DMS153 (cell line): ENCODE results near the gene CDC25A.
"Not testable (repeated sequence)": the region's sequence is repeated elsewhere in the genome, so short reads cannot be mapped to it uniquely, and the experiment has no call there.

ENCODE experiments used
- DNase-seq: peaks from one replicate; lab custom pipeline; 2025; lab: John Stamatoyannopoulos, UW

The CDC25A gene

DNA sequence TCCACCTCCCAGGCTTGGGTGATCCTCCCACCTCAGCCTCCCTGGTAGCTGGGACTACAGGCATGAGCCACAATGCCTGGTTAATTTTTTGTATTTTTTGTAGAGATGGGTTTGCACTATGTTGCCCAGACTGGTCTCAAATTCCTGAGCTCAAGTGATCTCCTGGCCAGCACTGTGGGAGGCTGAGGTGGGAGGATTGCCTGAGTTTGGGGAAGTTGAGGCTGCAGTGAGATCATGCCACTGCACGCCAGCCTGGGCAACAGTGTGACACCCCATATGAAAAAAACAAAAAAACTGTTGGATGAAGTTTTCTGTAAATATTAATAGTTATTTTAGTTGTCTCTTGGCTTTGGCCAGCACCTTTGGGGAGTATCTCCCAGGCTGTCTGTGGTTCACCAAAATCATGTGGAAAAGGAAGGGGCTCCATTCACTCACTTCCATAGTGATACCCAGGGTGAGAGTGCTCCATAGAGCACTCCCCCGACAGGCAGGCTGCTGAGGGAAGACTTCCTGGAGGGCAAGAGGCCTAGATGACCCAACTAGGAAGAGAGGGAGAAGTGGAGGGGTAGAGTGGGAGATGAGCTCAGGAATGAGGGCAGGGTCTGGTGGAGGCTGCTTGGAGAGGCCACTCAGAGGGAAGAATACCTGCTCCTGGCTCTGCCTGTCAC is 47.1 kb downstream of the CDC25A start:
- DNase-seq, result no peak

DNA sequence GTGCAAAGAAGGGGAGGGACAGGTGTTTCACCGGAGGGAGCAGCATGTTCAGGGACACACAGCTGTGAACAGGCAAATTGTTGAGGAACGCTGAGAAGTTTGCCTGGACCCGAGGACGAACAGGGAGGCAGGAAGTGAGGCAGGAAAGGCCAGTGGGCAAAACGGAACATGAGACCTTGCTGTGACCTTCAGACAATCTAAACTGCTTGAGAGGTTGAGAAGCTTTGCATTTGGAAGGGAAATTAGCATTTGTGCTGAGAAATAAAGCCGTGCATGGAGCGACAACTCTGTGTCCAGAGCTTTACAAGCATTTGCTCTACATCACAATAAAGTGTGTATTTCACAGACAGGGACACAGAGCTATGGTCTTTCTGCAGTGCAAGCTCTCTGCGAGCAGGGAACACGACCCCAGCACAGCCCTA is 47.9 kb downstream of the CDC25A start:
- no peak for DNase-seq

DNA sequence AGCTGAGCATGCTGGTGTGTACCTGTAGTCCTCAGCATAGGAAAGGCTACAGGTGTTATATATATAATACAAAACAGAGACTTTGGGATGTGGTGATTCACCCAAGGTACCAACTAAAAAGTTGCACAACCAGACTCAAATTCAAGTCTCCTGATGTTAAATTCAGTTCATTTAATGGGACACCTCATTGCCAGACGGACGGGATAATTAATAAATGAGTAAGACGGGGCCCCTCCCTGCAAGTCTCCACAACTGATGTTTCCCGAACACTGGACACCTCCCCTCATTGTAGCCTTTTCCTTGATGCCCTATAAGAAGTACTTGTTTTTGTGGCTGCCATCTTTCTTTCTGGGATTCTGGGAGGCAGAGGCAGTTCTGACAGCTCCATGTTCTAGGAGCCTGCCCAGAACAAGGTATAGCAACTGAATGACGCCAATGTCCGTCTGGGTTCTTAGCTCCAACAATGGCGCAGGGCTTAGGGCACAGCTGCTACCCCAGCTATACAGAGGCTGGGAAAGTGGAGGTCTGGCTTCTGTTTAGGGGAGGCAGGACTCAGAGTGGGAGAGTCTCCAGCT is 50.7 kb downstream of the CDC25A start:
- DNase-seq, result no peak

- DNase-seq, result no peak
Observed at GRCh38 chr3:48135552-48136495, 52.4 kb downstream of the CDC25A start.

GRCh38 chr3:48130321-48130904 is 57.8 kb downstream of the CDC25A start:
- DNase-seq, result no peak

DNA sequence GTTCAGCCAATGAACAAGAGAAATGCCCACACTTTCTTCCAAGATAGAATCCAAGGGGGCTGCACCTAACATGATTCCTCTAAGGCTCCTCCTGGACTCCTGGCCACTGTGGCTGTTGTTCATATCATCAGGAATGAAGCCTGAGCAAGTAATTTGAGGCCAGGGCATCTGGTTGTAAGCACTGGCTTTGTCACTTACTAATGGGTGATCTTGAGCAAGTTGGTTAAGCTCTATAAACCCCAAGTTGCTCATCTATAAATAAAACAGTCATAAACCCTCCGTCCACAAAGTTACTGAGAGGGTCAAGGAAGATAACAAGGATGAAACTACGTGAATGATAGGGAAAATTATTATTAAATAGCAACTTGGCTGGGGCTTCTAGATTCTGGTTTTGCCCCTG is 58.3 kb downstream of the CDC25A start:
- no peak for DNase-seq

GRCh38 chr3:48128774-48129173 is 59.4 kb downstream of the CDC25A start:
- DNase-seq, result no peak

DNA sequence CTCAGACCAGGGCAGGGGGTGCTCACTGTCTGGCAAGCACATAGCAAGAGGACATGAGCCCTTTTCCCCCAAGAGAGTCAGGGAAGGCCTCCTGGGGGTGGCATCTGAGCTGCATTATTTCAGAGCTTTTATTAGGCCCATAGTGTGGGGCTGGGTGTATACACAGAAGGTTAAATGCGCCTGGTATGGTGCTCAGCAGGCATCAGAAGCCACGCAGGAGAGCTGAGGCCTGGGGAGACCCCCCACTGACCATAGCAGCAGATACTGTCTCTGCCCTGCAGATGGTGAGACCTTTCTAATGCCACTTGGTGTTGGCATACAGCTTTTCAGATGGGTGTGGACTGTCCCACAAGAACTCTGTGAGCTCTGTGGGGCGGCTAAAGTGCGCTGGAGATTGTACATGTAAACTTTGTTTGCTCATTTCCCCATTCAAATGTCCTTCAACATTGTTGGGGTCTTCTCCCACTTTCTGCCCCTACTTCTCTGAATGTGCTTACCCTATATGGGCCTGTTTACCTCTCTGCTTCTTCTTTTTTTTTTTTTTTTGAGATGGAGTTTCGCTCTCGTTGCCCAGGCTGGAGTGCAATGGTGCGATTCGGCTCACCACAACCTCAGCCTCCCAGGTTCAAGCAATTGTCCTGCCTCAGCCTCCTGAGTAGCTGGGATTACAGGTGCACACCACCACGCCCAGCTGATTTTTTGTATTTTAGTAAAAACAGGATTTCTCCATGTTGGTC is 62.2 kb downstream of the CDC25A start:
- DNase-seq, result no peak

DNA sequence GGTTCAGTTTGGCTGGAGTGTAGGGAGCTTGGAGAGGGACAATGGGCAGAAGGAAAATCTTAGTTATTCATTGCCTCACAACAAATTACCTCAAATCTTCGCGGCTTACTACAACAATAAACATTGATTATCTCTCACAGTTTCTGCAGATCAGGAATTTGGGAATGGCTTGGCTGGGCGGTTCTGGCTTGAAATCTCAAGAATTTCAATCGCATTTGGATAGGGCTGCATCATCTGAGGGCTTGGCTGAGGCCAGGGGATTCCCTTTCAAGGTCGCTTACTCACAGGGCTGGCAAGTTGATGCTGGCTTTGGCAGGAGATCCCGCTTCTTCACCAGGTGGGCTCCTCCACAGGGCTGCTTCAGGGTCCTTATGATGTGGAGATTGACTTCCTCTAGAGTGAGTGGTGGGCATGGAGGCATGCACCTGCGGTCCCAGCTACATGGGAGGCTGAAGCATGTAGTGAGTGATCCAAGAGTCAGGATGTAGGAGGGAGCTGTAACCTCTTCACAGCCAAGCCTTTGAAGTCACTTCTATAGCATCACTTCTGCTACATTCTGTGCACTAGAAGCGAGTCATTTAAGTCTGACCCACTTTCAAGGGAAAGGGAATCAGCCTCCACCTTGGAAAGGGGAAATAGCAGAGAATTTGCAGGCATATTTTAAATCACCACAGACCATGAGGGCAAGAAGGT is 63.1 kb downstream of the CDC25A start:
- no peak for DNase-seq

- no peak for DNase-seq
Observed at GRCh38 chr3:48123346-48123745, 64.9 kb downstream of the CDC25A start.

DNA sequence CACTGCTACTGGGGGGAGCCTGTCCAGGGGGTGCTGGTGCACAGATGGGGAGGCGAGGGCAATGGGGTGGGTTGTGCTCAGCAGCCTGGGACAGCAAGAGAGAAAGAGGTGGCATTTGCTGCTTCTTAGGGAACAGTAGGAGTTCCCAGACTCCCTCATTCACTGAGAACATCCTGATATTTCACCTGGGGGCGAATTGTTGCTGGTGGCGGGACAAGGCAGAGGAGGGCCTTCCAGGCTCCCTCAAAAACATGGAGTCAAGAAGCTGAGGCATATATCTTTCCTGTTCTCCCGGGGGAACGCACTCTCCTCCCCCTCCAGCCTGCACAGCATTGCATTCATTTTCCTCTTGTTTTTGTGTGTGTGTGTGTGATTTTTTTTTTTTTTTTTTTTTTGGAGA is 65.7 kb downstream of the CDC25A start:
- no peak for DNase-seq

GRCh38 chr3:48120223-48120622 is 68.0 kb downstream of the CDC25A start:
- DNase-seq, result no peak

- DNase-seq, result no peak
Observed at GRCh38 chr3:48119505-48120193, 68.6 kb downstream of the CDC25A start.

DNA sequence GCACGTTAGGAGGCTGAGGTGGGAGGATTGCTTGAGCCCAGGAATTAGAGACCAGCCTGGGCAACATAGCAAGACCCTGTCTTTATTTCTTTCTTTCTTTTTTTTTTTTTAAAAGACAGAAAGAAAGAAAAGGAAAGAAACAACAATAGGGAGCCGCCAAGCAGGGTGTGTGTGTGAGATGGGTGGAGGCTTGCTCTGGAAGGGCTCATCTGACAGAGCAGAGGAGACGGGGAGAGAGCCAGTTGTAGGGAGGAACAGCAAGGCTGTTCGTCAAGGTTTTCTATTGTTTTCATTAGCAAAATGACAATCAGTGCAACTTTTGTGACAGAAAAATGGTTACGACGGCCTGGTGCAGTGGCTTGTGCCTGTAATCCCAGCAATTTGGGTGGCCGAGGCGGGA is 69.3 kb downstream of the CDC25A start:
- no peak for DNase-seq

DNA sequence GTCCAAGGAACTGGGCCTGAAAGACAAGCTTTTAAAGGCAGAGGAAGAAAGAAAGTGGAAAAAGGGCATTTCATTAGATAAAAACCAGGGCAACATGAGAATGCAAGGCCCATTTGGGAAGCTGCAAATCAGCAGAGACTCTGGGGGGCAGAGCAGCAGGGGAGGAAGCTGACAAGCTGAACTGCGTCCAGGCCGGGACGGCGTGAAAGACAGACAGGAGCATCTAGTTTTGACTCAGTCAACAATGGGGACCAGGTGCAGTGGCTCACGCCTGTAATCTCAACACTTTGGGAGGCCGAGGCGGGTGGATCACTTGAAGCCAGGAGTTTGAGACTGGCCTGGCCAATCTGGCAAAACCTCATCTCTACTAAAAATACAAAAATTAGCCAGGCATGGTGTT is 69.9 kb downstream of the CDC25A start:
- no peak for DNase-seq

DNA sequence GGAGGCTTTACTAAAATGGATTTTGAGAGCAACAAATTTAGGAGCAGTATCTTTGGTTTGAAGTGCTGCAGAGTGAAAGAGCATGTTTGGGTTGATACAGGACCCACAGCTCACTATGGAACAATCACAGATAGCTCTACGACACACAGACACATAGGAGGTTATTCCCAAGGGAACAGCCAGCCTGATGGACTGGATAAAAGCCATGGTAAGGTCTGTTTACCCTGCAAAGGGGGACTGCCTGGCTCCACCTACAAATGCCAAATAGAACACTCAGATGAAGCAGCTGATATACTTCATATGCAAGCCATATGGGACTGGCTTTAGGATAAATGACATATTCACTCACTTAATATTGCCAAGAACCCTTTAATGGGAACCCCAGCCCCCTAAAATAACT is 75.4 kb downstream of the CDC25A start:
- no peak for DNase-seq

GRCh38 chr3:48112108-48112791 is 76.0 kb downstream of the CDC25A start:
- not testable (repeated sequence) for DNase-seq

- no peak for DNase-seq
Observed at GRCh38 chr3:48110463-48110862, 77.8 kb downstream of the CDC25A start.

- no peak for DNase-seq
Observed at GRCh38 chr3:48107227-48107626, 81.0 kb downstream of the CDC25A start.
